C4-2B (cell line): ENCODE measurements around the gene TMEM19.

Experiments used
- ZFX ChIP-seq: fragments of 450-650 bp; IDR thresholded peaks from 2 replicates; pipeline ENCODE4 v1.6.1; 2017
- TF ChIP-seq, protein P1 (sequence below): fragments of 450-650 bp; conservative IDR thresholded peaks from 2 replicates; pipeline ENCODE4 v1.5.1; 2017; ENCODE audit warnings: mild to moderate bottlenecking

DNA sequence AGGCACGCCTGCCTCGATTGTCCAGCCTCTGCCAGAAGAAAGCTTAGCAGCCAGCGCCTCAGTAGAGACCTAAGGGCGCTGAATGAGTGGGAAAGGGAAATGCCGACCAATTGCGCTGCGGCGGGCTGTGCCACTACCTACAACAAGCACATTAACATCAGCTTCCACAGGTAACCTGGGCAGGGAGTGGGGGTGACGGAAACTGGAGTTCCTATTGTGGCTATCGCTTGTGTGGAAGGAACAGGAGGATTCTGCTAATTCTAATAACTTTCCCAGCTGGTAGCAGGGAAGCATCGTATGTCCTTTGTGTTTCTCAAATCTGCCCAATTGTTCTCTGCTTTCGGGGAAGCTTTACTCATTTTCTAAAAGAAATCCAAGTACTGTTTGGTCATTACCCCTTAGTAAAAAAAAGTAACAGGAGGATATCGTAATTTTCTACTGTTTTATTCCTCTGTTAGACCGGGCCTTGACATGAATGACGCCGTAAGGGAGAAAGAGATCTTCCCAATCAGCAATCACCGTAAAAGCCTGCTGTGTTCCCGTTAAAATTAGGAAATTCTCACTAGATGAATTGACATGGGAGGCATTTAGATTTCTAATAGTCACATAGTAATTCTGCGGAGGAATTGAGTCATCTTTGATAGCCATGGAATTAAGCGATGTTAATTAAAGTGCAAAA lies 21.3 kb upstream of the TMEM19 start:
- TF ChIP-seq, protein P1, sequence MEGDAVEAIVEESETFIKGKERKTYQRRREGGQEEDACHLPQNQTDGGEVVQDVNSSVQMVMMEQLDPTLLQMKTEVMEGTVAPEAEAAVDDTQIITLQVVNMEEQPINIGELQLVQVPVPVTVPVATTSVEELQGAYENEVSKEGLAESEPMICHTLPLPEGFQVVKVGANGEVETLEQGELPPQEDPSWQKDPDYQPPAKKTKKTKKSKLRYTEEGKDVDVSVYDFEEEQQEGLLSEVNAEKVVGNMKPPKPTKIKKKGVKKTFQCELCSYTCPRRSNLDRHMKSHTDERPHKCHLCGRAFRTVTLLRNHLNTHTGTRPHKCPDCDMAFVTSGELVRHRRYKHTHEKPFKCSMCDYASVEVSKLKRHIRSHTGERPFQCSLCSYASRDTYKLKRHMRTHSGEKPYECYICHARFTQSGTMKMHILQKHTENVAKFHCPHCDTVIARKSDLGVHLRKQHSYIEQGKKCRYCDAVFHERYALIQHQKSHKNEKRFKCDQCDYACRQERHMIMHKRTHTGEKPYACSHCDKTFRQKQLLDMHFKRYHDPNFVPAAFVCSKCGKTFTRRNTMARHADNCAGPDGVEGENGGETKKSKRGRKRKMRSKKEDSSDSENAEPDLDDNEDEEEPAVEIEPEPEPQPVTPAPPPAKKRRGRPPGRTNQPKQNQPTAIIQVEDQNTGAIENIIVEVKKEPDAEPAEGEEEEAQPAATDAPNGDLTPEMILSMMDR: no peak
- no peak for TF ChIP-seq ZFX
